GM12873 (cell line): Measurements from ENCODE around the gene DHX16.

Source experiments
- TF ChIP-seq, protein P1 (sequence below): IDR thresholded peaks from 2 replicates; pipeline ENCODE4 v1.5.1; 2012; ENCODE audit warnings: low read depth, mild to moderate bottlenecking, moderate library complexity, low read length, control low read depth; ENCODE audit not compliant: insufficient read depth; ENCODE audit errors: missing control alignments

Gene DHX16

DNA sequence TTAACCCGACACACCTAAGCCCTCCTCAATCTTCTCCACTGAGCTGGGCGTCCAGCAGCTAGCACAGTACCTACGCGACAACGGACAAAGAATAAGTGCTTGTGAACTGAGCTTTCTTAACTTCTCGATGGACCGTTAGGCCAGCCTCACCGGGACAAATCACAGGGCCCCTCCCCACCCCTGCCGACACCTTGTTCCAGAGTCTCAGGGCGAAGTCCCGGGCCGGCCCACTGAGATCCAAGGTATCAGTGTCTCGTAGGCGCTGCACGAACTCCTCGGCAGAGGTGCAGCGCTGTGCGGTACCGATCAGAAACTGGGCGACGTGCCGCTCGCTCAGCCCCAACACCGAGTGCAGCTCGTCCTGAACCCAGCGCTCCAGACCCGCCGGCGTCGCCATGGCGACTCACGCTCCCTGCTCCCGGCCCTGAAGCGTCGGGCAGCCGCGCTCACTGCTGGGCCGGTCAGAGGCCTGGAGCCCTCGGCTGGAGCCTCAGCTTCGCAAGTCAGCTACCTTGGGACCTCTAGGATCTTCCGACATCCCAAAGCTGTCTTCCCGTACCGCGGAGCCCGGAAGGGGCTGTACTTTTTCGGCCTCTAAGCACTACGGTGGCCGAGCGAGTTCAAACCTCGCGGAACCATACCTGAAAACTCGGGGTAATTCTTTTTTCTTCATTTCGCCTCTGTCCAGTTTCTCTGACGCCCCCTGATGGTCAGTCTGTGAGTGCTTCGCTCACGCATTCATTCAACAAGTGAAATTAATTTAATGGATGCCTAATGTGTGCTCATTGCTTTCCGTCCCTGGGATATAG is at the start of gene DHX16:
Gene DHX16, minus strand, starts transcription at position 562 of the 809 bp plus-strand sequence. Its CDS starts 165 bp downstream, at position 397.
- TF ChIP-seq, protein P1, sequence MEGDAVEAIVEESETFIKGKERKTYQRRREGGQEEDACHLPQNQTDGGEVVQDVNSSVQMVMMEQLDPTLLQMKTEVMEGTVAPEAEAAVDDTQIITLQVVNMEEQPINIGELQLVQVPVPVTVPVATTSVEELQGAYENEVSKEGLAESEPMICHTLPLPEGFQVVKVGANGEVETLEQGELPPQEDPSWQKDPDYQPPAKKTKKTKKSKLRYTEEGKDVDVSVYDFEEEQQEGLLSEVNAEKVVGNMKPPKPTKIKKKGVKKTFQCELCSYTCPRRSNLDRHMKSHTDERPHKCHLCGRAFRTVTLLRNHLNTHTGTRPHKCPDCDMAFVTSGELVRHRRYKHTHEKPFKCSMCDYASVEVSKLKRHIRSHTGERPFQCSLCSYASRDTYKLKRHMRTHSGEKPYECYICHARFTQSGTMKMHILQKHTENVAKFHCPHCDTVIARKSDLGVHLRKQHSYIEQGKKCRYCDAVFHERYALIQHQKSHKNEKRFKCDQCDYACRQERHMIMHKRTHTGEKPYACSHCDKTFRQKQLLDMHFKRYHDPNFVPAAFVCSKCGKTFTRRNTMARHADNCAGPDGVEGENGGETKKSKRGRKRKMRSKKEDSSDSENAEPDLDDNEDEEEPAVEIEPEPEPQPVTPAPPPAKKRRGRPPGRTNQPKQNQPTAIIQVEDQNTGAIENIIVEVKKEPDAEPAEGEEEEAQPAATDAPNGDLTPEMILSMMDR = peak; percentile 78

DNA sequence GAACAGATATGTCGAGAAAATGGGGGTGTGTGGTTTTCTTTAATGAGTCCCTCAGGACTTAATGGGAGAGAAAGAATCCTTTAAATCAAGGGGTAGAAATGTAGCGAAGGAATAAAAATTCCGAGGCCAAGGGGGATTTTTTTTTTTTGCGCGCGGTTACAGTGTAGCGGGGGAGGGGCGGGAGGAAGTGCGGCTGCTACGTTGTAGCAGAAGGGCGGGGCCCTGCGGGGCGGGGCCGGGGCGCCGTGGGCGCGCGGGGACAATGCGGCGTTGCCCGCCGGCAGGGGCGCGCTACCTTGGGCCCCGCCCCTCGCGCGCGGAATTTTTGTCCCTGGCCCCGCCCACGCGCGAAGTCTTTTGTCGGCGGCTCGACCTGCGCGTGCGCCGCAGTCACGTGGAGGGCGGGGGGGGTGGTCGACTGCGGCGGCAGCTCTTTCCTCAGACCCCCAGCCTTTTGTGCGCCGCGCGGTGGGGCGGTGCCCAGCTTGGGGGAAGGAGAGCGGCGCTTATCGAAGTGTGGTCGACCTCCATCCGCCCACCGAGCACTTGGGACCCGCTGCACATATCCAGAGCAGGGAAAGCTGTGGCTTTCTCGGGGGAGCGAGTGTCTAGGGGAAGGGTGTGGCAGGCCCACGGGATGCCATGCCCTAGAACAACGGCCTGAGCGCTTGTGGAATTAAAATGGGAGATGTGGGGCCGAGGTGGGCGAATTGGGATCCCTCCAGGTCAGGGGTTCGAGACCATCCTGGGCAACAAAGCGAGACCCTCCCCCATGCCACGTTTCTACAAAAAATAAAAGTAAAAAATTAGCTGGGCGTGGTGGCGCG is 48.6 kb upstream of the DHX16 start:
- TF ChIP-seq, protein P1 = peak; percentile 44

DNA sequence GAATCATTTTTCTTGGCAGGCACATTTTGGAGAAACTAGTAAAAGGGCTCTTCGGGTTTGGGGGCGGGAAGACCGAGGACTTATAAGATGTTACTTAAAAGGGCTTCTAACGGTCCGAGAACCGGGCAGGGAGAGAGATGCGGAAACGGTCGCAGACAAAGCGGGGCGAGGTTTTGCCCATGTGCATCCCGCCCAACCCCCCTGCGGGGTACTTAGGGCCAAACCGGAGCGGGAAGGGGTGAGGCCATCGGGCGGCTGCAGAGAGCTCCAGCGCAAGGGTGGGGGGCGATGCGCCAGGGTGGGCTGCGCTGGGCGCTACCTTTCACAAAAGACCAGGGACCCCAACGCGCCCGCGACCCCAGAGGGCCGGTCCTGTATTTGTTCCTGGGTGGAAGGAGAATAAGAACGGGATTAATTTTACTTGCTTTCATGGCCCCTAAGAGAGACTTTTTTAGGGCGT is 48.0 kb upstream of the DHX16 start:
- TF ChIP-seq, protein P1 = no peak

DNA sequence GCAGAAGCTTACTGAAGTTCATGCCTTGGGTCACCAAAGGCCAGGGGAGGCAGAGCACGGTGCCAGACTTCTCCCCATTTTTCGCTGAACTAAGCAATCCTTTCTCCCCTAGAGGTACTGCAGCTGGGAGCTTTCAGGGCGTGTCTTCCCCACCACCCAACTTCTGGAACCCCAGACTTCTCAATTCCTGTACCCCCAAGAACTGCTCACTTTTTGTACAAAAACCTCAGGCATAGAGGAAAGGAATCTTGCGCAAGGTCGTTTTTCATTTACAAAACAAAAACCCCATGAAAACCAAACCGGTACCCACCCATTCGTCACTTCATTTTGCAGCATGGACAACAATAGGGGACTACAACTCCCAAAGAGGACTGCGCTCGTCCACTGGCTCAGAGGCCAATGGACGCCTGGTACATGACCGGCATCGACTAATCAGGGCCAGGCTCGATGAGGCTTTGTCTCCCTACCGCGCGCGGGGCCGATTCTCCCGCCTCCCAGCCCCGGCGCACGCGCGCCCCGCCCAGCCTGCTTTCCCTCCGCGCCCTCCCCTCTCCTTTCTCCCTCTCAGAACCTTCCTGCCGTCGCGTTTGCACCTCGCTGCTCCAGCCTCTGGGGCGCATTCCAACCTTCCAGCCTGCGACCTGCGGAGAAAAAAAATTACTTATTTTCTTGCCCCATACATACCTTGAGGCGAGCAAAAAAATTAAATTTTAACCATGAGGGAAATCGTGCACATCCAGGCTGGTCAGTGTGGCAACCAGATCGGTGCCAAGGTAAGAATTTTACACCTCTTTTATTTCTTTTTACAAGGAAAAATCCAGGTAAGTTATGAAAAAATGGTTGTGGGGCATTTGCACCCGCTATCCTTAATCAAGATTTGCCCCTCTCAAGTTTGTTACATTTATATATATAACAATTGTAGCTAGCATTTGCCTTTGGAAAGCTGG is 47.3 kb upstream of the DHX16 start, which contains the start of gene TUBB:
Gene TUBB, plus strand, starts transcription at position 562 of the 947 bp plus-strand sequence. Its CDS starts 155 bp downstream, at position 717.
- TF ChIP-seq, protein P1 = peak; percentile 6

DNA sequence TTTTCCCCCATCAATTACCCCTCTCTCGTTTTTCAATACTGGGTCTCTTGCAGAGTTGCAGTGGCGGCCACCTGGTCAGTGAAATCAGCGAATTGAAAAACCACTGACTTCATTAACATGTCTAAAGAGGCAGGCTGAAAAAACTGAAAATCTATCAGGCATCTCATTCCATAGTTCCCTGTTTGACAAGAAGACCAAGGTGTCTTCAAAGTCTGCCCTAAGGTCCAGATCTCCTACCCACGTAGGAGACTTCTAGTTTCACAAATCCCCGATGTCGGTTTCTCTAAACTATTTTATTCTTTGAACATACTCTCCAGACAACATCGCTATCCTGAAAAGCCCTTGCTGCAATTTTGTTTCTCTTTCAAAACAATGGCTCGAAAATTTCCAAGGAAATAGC is 46.5 kb upstream of the DHX16 start:
- TF ChIP-seq, protein P1 = no peak

DNA sequence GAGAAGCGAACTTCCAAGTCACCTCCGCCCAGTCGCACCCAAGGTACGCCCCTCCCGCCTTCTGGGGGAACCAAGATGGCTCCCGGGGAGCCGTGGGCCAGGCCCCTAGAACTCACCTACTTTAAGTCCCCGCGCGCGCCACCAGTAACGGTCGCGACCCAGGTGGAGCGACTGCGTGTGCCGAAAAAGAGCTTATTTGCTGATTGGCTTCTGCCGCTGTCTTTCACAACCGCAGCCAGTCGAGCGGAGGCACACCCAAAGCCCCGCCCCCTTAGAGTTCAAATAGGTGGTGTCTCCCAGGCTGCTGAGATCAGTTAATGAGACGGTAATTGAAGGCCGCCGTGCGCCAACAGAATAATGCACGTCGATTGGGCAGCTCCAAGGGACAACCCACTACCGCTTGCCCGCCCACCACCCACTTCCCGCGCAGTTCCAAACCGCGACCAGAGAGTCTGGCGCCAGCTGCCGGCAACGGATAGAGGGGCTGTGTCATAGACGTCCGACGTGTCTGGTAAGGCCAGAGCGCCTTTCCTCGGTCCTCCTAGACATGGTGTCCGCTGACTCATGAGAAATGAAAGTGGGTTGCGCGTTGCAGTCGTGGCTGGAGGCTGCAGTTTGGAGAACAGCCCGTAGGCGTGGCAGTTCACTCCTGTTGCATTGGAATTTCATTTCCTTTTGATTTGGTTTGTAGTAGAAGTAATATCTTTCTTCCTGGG is 44.5 kb upstream of the DHX16 start, which contains the start of gene MDC1:
Gene MDC1, minus strand, starts transcription at position 153 of the 716 bp plus-strand sequence. CDS start 2,106 bp downstream, outside the sequence.
- TF ChIP-seq, protein P1 = peak; percentile 34
